ENCODE results near the gene TSPAN9.
"Not testable (repeated sequence)": the region's sequence is repeated elsewhere in the genome, so short reads cannot be mapped to it uniquely, and the experiment has no call there.

The TSPAN9 gene

DNA sequence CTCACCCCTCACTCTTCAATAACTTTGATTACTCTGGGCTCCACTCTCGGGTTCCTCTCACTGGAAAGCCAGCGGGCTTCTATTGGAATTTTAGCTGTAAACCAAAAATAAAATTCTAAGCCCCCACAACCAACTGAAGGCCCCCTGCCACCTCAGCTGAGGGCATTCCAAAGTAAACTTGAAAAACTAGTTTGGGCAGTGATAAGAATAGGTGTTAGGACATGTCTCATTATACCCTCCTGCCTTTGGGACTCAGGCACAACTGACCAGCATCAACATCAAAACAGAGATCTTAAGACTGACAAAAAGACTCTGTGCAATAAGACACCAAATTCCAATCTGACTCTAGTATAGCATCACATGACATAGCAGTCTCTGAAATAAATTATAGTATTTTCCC, 11.9 kb upstream of the TSPAN9 start:
- DNase-seq, result no peak
- Histone ChIP-seq H3K27ac (no peak overlapping the region), H3K36me3 (replicated peaks) (no peaks in the 10 kb centered on the region), H3K27me3 (replicated peaks) (no peaks in the 10 kb centered on the region), H3K4me3 (ENCODE audit: low read depth, low read length) (no peak overlapping the region)
- TF ChIP-seq, protein P1, sequence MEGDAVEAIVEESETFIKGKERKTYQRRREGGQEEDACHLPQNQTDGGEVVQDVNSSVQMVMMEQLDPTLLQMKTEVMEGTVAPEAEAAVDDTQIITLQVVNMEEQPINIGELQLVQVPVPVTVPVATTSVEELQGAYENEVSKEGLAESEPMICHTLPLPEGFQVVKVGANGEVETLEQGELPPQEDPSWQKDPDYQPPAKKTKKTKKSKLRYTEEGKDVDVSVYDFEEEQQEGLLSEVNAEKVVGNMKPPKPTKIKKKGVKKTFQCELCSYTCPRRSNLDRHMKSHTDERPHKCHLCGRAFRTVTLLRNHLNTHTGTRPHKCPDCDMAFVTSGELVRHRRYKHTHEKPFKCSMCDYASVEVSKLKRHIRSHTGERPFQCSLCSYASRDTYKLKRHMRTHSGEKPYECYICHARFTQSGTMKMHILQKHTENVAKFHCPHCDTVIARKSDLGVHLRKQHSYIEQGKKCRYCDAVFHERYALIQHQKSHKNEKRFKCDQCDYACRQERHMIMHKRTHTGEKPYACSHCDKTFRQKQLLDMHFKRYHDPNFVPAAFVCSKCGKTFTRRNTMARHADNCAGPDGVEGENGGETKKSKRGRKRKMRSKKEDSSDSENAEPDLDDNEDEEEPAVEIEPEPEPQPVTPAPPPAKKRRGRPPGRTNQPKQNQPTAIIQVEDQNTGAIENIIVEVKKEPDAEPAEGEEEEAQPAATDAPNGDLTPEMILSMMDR (IDR thresholded peaks at IDR 0.05; ENCODE audit: low read depth, low read length, missing control alignments), result no peak
- in situ Hi-C loops (cut with HindIII; ENCODE audit: low pct_ligation_motif_present, low sequenced_read_pairs), result no loop called here

GRCh38 chr12:3065846-3066245, 11.3 kb upstream of the TSPAN9 start:
- H3K36me3 ChIP-seq (replicated peaks); H3K27me3 ChIP-seq (replicated peaks); in situ Hi-C loops (cut with HindIII; ENCODE audit: low pct_ligation_motif_present, low sequenced_read_pairs); H3K27ac ChIP-seq; H3K4me3 ChIP-seq (ENCODE audit: low read depth, low read length); DNase-seq: not testable (repeated sequence)

GRCh38 chr12:3069714-3070113, 7.5 kb upstream of the TSPAN9 start:
- H3K27me3 ChIP-seq (replicated peaks), result no peaks in the 10 kb centered on the region
- no peak overlapping the region for H3K27ac ChIP-seq
- TF ChIP-seq, protein P1 (IDR thresholded peaks at IDR 0.05; ENCODE audit: low read depth, low read length, missing control alignments), result no peak
- H3K4me3 ChIP-seq (ENCODE audit: low read depth, low read length), result no peak overlapping the region
- H3K36me3 ChIP-seq (replicated peaks), result no peaks in the 10 kb centered on the region
- DNase-seq, result no peak
- in situ Hi-C loops (cut with HindIII; ENCODE audit: low pct_ligation_motif_present, low sequenced_read_pairs), result no loop called here

DNA sequence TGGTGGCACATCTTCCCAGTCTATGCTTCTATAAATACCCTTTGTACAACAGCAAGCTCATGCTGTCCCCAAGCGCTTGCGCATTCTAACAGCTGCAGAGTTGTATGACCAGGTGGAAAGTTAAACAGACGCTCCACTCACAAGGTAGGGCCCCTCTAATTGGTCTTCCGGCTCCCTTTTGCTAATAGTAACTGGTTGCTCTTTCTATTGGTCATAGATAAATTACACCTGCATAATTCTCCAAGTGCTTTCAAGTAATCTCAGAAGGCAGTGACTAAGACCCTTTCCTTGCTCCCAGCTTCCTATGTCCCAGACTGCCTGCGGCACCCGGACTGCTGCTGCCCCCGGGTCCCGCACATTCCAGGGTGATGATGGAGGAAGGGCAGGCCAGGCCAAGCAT, 6.1 kb upstream of the TSPAN9 start:
- no peak for DNase-seq
- TF ChIP-seq, protein P1 (IDR thresholded peaks at IDR 0.05; ENCODE audit: low read depth, low read length, missing control alignments), result no peak
- in situ Hi-C loops (cut with HindIII; ENCODE audit: low pct_ligation_motif_present, low sequenced_read_pairs), result no loop called here
- no peak overlapping the region for H3K27ac ChIP-seq
- H3K27me3 ChIP-seq (replicated peaks), result no peaks in the 10 kb centered on the region
- H3K4me3 ChIP-seq (ENCODE audit: low read depth, low read length), result no peak overlapping the region
- no peaks in the 10 kb centered on the region for H3K36me3 ChIP-seq (replicated peaks)

- DNase-seq, result no peak
- Histone ChIP-seq H3K27ac (no peak overlapping the region), H3K4me3 (ENCODE audit: low read depth, low read length) (no peak overlapping the region), H3K27me3 (replicated peaks) (no peaks in the 10 kb centered on the region), H3K36me3 (replicated peaks) (no peaks in the 10 kb centered on the region)
- TF ChIP-seq, protein P1 (IDR thresholded peaks at IDR 0.05; ENCODE audit: low read depth, low read length, missing control alignments), result no peak
- in situ Hi-C loops (cut with HindIII; ENCODE audit: low pct_ligation_motif_present, low sequenced_read_pairs), result no loop called here
Measured at GRCh38 chr12:3071710-3072109, 5.5 kb upstream of the TSPAN9 start.

DNA sequence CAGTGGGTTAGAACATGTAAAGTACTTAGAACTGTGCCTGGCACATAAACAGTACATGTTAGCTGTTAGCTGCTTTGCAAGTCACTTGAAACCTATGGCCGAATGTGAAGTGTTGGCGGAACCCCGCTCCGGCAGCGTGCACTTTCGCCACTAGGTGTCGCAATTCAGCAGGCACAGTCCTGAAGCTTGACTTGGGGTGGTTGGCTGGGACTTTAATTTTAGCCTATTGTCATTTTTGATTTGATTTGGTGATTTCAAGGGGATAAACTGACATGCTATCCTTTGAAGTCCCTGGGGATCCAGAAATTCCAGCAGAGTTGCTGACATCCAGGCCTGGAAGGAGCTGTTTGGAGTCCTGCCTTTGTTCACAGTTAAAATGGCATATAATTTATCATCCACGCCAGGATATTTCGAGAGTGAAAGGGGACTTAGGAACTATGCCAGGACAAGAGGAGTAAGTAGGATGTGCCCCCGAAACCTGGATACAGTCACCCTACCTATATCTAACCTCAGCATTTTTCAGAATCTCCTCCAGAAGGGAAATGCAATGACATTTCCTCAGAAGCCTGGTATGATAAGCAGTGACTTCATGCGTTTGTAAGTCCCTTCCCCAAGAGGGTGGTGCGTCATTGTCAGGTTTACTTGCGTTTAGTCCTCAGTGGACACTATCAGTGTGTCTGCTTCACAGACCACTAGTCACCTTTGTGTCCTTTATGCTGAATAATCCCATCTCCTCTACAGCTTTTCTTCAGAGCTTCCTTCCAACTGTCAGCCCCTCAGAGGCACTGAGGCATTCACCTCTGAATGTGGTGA, 3.5 kb upstream of the TSPAN9 start:
- Histone ChIP-seq H3K36me3 (replicated peaks) (no peaks in the 10 kb centered on the region), H3K4me3 (ENCODE audit: low read depth, low read length) (no peak overlapping the region), H3K27me3 (replicated peaks) (no peaks in the 10 kb centered on the region), H3K27ac (no peak overlapping the region)
- TF ChIP-seq, protein P1 (IDR thresholded peaks at IDR 0.05; ENCODE audit: low read depth, low read length, missing control alignments), result peak; percentile 99
- in situ Hi-C loops (cut with HindIII; ENCODE audit: low pct_ligation_motif_present, low sequenced_read_pairs), result no loop called here
- peak; percentile 84 for DNase-seq

Measured in brain microvascular endothelial cell (primary cell).